GM12864 (cell line): ENCODE data around the gene SLIT1.
"Not testable (repeated sequence)": the region's sequence is repeated elsewhere in the genome, so short reads cannot be mapped to it uniquely, and the experiment has no call there.

Source experiments
- DNase-seq: peaks from one replicate; pipeline ENCODE4 v3.0.0-alpha.2; 2011; ENCODE audit warnings: low read depth
- H3K4me3 ChIP-seq: 2 replicates; pipeline ENCODE4 v1.5.1; 2011; ENCODE audit warnings: mild to moderate bottlenecking, low read depth, low read length, control low read depth
- CTCF ChIP-seq: IDR thresholded peaks from 2 replicates; pipeline ENCODE4 v1.5.1; 2011; ENCODE audit warnings: low read depth, mild to moderate bottlenecking, moderate library complexity, low read length, control low read depth, inconsistent platforms; ENCODE audit errors: missing control alignments

SLIT1 gene

GRCh38 chr10:97087296-97087695 is 98.5 kb downstream of the SLIT1 start:
- TF ChIP-seq CTCF = no peak
- no peak overlapping the region for H3K4me3 ChIP-seq
- no peak for DNase-seq

- H3K4me3 ChIP-seq = no peak overlapping the region
- no peak for TF ChIP-seq CTCF
- no peak for DNase-seq
These were observed 99.2 kb downstream of the SLIT1 start for GRCh38 chr10:97086530-97086929.

- no peak for DNase-seq
- no peak for TF ChIP-seq CTCF
These were observed 102.4 kb downstream of the SLIT1 start for GRCh38 chr10:97083228-97083829.

GRCh38 chr10:97082575-97082974 is 103.2 kb downstream of the SLIT1 start:
- DNase-seq, H3K4me3 ChIP-seq: not testable (repeated sequence)

More at GRCh38 chr10:97083228-97083829, 102.4 kb downstream of the SLIT1 start:
- H3K4me3 ChIP-seq = no peak overlapping the region

- DNase-seq = peak; percentile 18
- peak; percentile 99 for TF ChIP-seq CTCF
- no peak overlapping the region for H3K4me3 ChIP-seq
These were observed 104.0 kb downstream of the SLIT1 start for GRCh38 chr10:97081621-97082235.

GRCh38 chr10:97080051-97080776 is 105.5 kb downstream of the SLIT1 start:
- DNase-seq = no peak
- no peak overlapping the region for H3K4me3 ChIP-seq
- no peak for TF ChIP-seq CTCF

- no peak overlapping the region for H3K4me3 ChIP-seq
- TF ChIP-seq CTCF = no peak
- DNase-seq = no peak
These were observed 106.3 kb downstream of the SLIT1 start for GRCh38 chr10:97079448-97079847.
